ENCODE data around the gene ZBTB33.

DNA sequence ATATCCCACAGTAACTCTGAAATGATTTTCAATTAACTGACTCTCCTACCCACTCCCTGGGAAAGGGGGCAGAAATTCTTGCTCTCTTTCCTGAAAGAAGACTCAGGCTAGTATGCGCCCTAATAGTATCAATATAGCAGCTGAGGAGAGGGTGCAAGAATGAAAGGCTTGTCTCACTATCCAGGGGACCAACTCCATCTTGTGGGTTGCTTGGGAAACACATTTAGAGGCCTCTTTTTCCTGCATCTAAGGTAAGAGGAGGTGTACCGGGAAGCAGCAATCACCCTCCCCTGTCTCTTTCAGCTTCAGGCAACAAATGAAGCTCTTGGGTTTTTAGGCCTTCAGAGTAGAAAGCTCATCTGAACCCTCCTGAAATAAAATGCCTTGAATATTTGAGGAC, 49.3 kb downstream of the ZBTB33 start:
- TF ChIP-seq, protein P1, sequence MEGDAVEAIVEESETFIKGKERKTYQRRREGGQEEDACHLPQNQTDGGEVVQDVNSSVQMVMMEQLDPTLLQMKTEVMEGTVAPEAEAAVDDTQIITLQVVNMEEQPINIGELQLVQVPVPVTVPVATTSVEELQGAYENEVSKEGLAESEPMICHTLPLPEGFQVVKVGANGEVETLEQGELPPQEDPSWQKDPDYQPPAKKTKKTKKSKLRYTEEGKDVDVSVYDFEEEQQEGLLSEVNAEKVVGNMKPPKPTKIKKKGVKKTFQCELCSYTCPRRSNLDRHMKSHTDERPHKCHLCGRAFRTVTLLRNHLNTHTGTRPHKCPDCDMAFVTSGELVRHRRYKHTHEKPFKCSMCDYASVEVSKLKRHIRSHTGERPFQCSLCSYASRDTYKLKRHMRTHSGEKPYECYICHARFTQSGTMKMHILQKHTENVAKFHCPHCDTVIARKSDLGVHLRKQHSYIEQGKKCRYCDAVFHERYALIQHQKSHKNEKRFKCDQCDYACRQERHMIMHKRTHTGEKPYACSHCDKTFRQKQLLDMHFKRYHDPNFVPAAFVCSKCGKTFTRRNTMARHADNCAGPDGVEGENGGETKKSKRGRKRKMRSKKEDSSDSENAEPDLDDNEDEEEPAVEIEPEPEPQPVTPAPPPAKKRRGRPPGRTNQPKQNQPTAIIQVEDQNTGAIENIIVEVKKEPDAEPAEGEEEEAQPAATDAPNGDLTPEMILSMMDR (IDR thresholded peaks at IDR 0.05) = no peak
- TF ChIP-seq POLR2A (IDR thresholded peaks at IDR 0.05) (no peak), EP300 (IDR thresholded peaks at IDR 0.05) (no peak), POLR2AphosphoS5 (IDR thresholded peaks at IDR 0.05) (no peak)

Data from stomach (tissue), 4 donors.